Epithelial cell of prostate (primary cell): ENCODE results near the gene FBXL2.
"Not testable (repeated sequence)": the region's sequence is repeated elsewhere in the genome, so short reads cannot be mapped to it uniquely, and the experiment has no call there.

Experiments used
- DNase-seq: peaks from one replicate; pipeline ENCODE4 v3.0.0-alpha.2; 2011; ENCODE audit warnings: low read depth, low spot score
- H3K27ac ChIP-seq: fragments of 450-650 bp; 2 replicates; pipeline ENCODE4 v1.5.1; 2017; ENCODE audit warnings: mild to moderate bottlenecking

Gene FBXL2

GRCh38 chr3:33424606-33425452 is 147.6 kb downstream of the FBXL2 start:
- H3K27ac ChIP-seq = no peak overlapping the region
- DNase-seq = no peak

GRCh38 chr3:33425453-33425852 is 148.2 kb downstream of the FBXL2 start:
- DNase-seq = no peak
- no peak overlapping the region for H3K27ac ChIP-seq

DNA sequence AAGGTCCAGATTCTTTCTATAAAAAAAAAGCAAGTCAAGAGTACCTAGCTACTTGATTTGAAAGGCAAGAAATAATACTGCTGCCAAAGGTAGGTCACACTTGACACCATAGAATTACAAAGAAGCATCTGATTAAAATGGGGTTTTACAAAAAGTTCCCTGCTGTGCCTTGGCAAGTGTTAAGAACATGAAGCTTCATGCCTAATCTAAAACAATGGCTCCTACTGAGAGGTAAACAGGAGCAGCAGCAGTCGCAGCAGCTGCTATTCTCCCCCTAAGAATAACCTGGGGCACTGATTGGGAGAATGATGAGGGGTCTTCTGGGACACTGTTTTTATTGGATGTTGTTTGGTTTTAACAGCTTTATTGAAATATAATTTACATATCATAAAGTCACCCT is 148.8 kb downstream of the FBXL2 start:
- peak overlapping the region; percentile 28 for H3K27ac ChIP-seq
- no peak for DNase-seq

GRCh38 chr3:33426630-33427317 is 149.5 kb downstream of the FBXL2 start:
- no peak for DNase-seq
- peak overlapping the region; percentile 28 for H3K27ac ChIP-seq

DNA sequence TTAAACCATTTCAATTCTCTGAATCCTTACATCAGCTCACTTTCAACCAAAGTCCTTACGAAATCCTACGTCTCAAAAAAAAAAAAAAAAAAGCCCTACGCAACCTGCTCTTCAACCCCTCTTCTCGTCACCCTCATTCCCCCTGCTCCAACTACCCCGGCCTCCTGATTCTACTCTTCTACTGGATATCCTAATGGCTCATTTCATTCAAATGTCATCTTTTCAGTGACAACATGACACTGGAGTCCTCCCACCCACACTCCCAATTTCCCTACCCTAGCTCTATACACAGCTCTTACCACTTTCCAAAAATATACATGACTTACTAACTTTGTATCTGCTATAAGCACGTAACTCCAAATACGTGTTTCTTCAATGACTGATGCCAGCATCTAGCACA is 151.5 kb downstream of the FBXL2 start:
- no peak overlapping the region for H3K27ac ChIP-seq

DNA sequence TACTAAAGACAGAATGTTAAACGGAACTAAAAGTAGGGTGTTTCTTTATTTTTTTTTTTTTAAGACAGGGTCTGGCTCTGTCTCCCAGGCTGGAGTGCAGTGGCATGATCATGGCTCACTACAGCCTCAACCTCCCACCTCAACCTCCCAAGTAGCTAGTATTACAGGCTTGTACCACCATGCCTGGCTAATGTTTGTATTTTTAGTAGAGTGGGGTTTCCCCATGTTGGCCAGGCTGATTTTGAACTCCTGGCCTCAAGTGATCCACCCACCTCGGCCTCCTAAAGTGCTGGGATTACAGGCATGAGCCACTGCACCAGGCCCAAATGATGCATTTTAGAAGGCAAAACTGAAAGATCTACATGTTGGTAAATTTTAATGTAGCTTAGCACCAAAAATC is 152.1 kb downstream of the FBXL2 start:
- not testable (repeated sequence) for DNase-seq, H3K27ac ChIP-seq

More for the DNA sequence above, 151.5 kb downstream of the FBXL2 start:
- no peak for DNase-seq

GRCh38 chr3:33430061-33430460 is 152.8 kb downstream of the FBXL2 start:
- H3K27ac ChIP-seq = no peak overlapping the region

GRCh38 chr3:33430571-33430970 is 153.3 kb downstream of the FBXL2 start:
- no peak for DNase-seq
- H3K27ac ChIP-seq = no peak overlapping the region

More at GRCh38 chr3:33430061-33430460, 152.8 kb downstream of the FBXL2 start:
- no peak for DNase-seq

- no peak for DNase-seq
- H3K27ac ChIP-seq = no peak overlapping the region
Measured at GRCh38 chr3:33433843-33434242, 156.6 kb downstream of the FBXL2 start.
